Measurements from ENCODE around the gene NAGPA. TPM values are rescaled to one million over a fixed set of nuclear protein-coding genes. Genes with fewer than 3 reads are reported as not detected.
"Not testable (repeated sequence)": the region's sequence is repeated elsewhere in the genome, so short reads cannot be mapped to it uniquely, and the experiment has no call there.

NAGPA gene
- total RNA-seq, 4 donors from 2014 or later, result 37.5 to 104 (median 43.8) TPM

DNA sequence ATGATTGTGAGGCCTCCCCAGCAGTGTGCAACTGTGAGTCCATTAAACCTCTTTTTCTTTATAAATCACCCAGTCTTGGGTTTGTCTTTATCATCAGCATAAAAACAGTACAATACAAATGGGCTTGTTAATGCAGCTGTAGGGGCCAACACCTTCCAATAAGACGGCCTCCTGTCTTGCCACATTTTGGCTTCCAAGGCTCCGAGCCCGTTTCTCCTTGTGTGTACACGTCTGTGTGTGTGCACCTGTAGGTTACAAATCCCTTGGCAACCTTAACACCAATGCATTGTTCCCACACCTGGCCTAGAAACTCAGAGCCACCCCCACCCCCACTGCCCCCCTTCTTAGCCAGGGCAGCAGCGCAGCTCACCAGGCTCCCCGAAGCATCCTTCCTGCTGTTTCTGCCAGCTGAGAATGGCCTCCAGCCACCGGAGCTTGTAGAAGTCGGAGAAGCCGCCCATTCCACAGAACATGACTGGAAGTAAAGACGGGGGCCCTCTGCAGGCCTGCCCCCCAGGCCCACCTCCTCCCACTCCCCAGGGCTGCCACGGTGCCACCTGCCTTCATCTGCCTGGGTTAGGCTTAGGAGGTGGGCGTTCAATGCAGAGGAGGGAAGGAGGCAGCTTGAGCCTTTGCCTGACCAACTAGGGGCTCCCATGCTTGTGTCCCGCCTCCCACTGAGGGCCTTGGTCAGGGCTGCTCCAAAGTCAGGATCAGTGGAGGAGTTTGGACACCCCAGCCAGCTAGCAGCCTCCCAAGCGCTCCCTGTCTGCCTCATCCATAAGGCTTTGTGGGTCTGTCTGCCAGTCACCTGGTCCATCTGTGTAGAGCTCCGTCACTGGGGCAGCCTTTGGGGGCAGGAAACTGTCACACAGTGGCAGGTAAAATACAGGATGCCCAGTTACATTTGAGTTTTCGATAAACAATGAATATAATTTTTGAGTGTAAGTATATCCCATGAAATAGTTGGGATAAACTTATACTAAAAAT is 21.4 kb upstream of the NAGPA start:
- peaks cover 0 to 6% (median 0%) of the 10 kb centered on the region in 3 donors for H3K36me3 ChIP-seq
- 84 to 86% methylated on average over 16 of the region's 16 CpGs for WGBS, 2 donors
- no peaks in the 10 kb centered on the region for H3K27me3 ChIP-seq
- H3K9me3 ChIP-seq, result no peaks in the 10 kb centered on the region
- no peak overlapping the region for H3K4me3 ChIP-seq
- H3K4me1 ChIP-seq, result no peaks in the 10 kb centered on the region
- DNase-seq (ENCODE audit: low spot score in 2 of 2), result no peak
- no peak overlapping the region for H3K27ac ChIP-seq
- TF ChIP-seq EP300 (IDR thresholded peaks at IDR 0.05) (no peak), CTCF (IDR thresholded peaks at IDR 0.05) (no peak), POLR2A (IDR thresholded peaks at IDR 0.05) (no peak)

GRCh38 chr16:5046914-5047313 is 13.2 kb upstream of the NAGPA start:
- DNase-seq (ENCODE audit: low spot score in 2 of 2), result no peak
- Histone ChIP-seq H3K9me3 (no peaks in the 10 kb centered on the region), H3K4me3 (no peak overlapping the region), H3K27me3 (no peaks in the 10 kb centered on the region), H3K27ac (no peak overlapping the region), H3K4me1 (no peaks in the 10 kb centered on the region), H3K36me3 (peaks cover 0 to 37% (median 0%) of the 10 kb centered on the region in 3 donors)
- WGBS, 2 donors, result 63 to 71% methylated on average over 2 of the region's 2 CpGs
- TF ChIP-seq CTCF (IDR thresholded peaks at IDR 0.05), result no peak
- TF ChIP-seq EP300 (IDR thresholded peaks at IDR 0.05), result no peak
- no peak for TF ChIP-seq POLR2A (IDR thresholded peaks at IDR 0.05)

- WGBS, 2 donors, result 90 to 95% methylated on average over 10 of the region's 10 CpGs
- Histone ChIP-seq H3K36me3 (peaks cover 0 to 37% (median 0%) of the 10 kb centered on the region in 3 donors), H3K27me3 (no peaks in the 10 kb centered on the region), H3K4me1 (no peaks in the 10 kb centered on the region), H3K9me3 (no peaks in the 10 kb centered on the region), H3K27ac (no peak overlapping the region), H3K4me3 (no peak overlapping the region)
- no peak for DNase-seq (ENCODE audit: low spot score in 2 of 2)
- TF ChIP-seq POLR2A (IDR thresholded peaks at IDR 0.05) (no peak), CTCF (IDR thresholded peaks at IDR 0.05) (no peak)
Observed at GRCh38 chr16:5045499-5046115, 11.9 kb upstream of the NAGPA start.

DNA sequence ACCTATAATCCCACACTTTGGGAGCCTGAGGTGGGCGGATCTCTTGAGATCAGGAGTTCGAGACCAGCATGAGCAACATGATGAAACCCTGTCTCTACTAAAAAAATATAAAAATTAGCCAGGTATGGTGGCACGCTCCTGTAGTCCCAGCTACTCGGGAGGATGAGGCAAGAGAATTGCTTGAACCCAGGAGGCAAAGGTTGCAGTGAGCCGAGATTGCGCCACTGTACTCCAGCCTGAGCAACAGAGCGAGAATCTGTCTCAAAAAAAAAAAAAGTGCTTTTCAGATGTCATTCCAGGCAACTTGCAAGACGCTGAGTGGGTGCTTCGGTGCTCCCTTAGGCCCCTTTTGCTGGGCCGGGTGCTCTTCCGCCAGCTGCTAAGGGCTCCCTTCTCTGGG is 10.8 kb upstream of the NAGPA start:
- not testable (repeated sequence) for H3K4me1 ChIP-seq; H3K9me3 ChIP-seq; H3K4me3 ChIP-seq; DNase-seq (ENCODE audit: low spot score in 2 of 2); H3K27me3 ChIP-seq; H3K27ac ChIP-seq
- 88 to 94% methylated on average over 11 of the region's 11 CpGs for WGBS, 2 donors
- peaks cover 0 to 37% (median 0%) of the 10 kb centered on the region in 3 donors for H3K36me3 ChIP-seq

- Histone ChIP-seq H3K4me1 (no peaks in the 10 kb centered on the region), H3K27ac (no peak overlapping the region), H3K36me3 (peaks cover 0 to 37% (median 0%) of the 10 kb centered on the region in 3 donors), H3K9me3 (no peaks in the 10 kb centered on the region), H3K4me3 (no peak overlapping the region), H3K27me3 (no peaks in the 10 kb centered on the region)
- TF ChIP-seq EP300 (IDR thresholded peaks at IDR 0.05) (no peak), CTCF (IDR thresholded peaks at IDR 0.05) (no peak)
- 88 to 91% methylated on average over 5 to 8 of the region's 8 CpGs for WGBS, 2 donors
- no peak for DNase-seq (ENCODE audit: low spot score in 2 of 2)
Observed at GRCh38 chr16:5044011-5044540, 10.3 kb upstream of the NAGPA start.
